ENCODE data around the gene BMPR1B. TPM values are rescaled to one million over a fixed set of nuclear protein-coding genes. Genes with fewer than 3 reads are reported as not detected.

Gene BMPR1B
- total and polyA plus RNA-seq, 2 donors from 2014 or later, result 4.1 to 5.5 TPM

GRCh38 chr4:94978904-94979303 is 221.1 kb downstream of the BMPR1B start:
- no peaks in the 10 kb centered on the region for H3K4me1 ChIP-seq (ENCODE audit: control insufficient read depth in 2 of 3, insufficient read depth in 2 of 3, low read depth in 1 of 3, low read length in 3 of 3)
- H3K36me3 ChIP-seq (ENCODE audit: control insufficient read depth in 2 of 3, insufficient read depth in 3 of 3, low read length in 3 of 3), result no peaks in the 10 kb centered on the region
- intact Hi-C loops (cut with DNase I), result no loop called here
- H3K4me3 ChIP-seq (ENCODE audit: low read length in 3 of 3), result no peak overlapping the region
- H3K9ac ChIP-seq (ENCODE audit: low read length in 3 of 3), result no peak overlapping the region
- no peak for FAIRE-seq
- no peak for DNase-seq
- no peaks in the 10 kb centered on the region for H3K9me3 ChIP-seq (ENCODE audit: control insufficient read depth in 2 of 3, insufficient read depth in 1 of 3, low read length in 3 of 3)
- H3K27me3 ChIP-seq (ENCODE audit: control insufficient read depth, insufficient read depth, low read length), result no peaks in the 10 kb centered on the region
- no peak overlapping the region for H3K27ac ChIP-seq (ENCODE audit: low read depth in 2 of 2, low read length in 2 of 2)
- no peak for TF ChIP-seq CTCF (IDR thresholded peaks at IDR 0.05; ENCODE audit: borderline replicate concordance, extremely low read depth, insufficient read depth)

GRCh38 chr4:94979621-94980020 is 221.9 kb downstream of the BMPR1B start:
- no peak for DNase-seq
- FAIRE-seq, result no peak
- Histone ChIP-seq H3K4me3 (ENCODE audit: low read length in 3 of 3) (no peak overlapping the region), H3K27me3 (ENCODE audit: control insufficient read depth, insufficient read depth, low read length) (no peaks in the 10 kb centered on the region), H3K9ac (ENCODE audit: low read length in 3 of 3) (no peak overlapping the region), H3K36me3 (ENCODE audit: control insufficient read depth in 2 of 3, insufficient read depth in 3 of 3, low read length in 3 of 3) (no peaks in the 10 kb centered on the region), H3K27ac (ENCODE audit: low read depth in 2 of 2, low read length in 2 of 2) (no peak overlapping the region), H3K4me1 (ENCODE audit: control insufficient read depth in 2 of 3, insufficient read depth in 2 of 3, low read depth in 1 of 3, low read length in 3 of 3) (no peaks in the 10 kb centered on the region), H3K9me3 (ENCODE audit: control insufficient read depth in 2 of 3, insufficient read depth in 1 of 3, low read length in 3 of 3) (no peaks in the 10 kb centered on the region)
- TF ChIP-seq CTCF (IDR thresholded peaks at IDR 0.05; ENCODE audit: borderline replicate concordance, extremely low read depth, insufficient read depth), result no peak
- intact Hi-C loops (cut with DNase I), result no loop called here

- Histone ChIP-seq H3K27ac (ENCODE audit: low read depth in 2 of 2, low read length in 2 of 2) (peak overlapping the region; percentile 29 to 80), H3K4me1 (ENCODE audit: control insufficient read depth in 2 of 3, insufficient read depth in 2 of 3, low read depth in 1 of 3, low read length in 3 of 3) (peaks cover 0 to 5% (median 3%) of the 10 kb centered on the region in 3 donors), H3K4me3 (ENCODE audit: low read length in 3 of 3) (peak overlapping the region; percentile 52 to 57 (median 54)), H3K9me3 (ENCODE audit: control insufficient read depth in 2 of 3, insufficient read depth in 1 of 3, low read length in 3 of 3) (no peaks in the 10 kb centered on the region), H3K27me3 (ENCODE audit: control insufficient read depth, insufficient read depth, low read length) (no peaks in the 10 kb centered on the region), H3K36me3 (ENCODE audit: control insufficient read depth in 2 of 3, insufficient read depth in 3 of 3, low read length in 3 of 3) (no peaks in the 10 kb centered on the region), H3K9ac (ENCODE audit: low read length in 3 of 3) (peak overlapping the region in 2 of 3 donors; percentile 31 to 51)
- intact Hi-C loops (cut with DNase I), result no loop called here
- DNase-seq (peak in 4 of 5 donors; percentile 67 to 92 (median 84)), FAIRE-seq (no peak)
- TF ChIP-seq CTCF (IDR thresholded peaks at IDR 0.05; ENCODE audit: borderline replicate concordance, extremely low read depth, insufficient read depth), result no peak
Observed at GRCh38 chr4:94995684-94996394, 238.1 kb downstream of the BMPR1B start.

All from kidney (tissue), 14 donors.